Measurements from ENCODE around the gene SPON1.
"Not testable (repeated sequence)": the region's sequence is repeated elsewhere in the genome, so short reads cannot be mapped to it uniquely, and the experiment has no call there.

The SPON1 gene

DNA sequence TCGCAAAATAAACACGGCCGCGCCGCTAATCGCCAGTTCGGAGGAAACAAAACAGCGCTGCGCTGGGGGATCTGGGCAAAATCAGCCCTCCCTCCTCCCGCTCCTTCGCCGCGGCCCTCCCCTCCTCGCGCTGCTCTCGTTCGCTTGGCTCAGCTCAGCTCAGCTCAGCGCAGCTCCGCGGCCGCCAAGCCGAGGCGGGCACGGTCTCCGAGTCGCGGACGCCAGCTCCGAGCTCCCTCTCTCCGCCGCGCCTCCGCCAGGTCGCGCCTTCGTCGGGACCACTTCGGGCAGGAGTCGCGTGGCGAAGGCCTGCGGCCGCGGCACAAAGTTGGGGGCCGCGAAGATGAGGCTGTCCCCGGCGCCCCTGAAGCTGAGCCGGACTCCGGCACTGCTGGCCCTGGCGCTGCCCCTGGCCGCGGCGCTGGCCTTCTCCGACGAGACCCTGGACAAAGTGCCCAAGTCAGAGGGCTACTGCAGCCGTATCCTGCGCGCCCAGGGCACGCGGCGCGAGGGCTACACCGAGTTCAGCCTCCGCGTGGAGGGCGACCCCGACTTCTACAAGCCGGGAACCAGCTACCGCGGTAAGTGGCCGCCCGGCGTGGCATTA, at the start of gene SPON1:
Gene SPON1 (plus strand): TSS at position 162 of the 607 bp plus-strand sequence. CDS start 182 bp downstream, at position 344.
- DNase-seq = peak; percentile 43

- no peak for DNase-seq
Measured at GRCh38 chr11:13917264-13917663, 45.3 kb upstream of the SPON1 start.

DNA sequence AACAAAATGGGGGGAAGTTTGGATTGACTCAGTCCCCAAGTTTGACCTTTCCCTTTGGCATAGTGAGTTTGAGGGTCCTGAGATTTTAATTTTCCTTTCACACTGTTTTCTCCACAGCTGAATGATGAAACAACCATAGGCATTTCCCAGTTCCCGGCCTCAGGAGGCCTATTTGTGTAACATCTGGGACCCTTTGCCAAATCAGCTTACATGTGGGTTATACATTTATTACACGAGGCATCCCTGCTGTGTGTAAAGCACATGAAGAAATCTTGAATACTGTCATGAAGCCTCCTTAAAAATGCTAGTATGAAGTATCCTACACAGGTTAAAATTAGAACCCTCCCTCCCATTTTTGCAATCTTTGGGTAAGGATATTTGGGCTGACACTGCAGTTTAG, 44.6 kb upstream of the SPON1 start:
- no peak for DNase-seq

DNA sequence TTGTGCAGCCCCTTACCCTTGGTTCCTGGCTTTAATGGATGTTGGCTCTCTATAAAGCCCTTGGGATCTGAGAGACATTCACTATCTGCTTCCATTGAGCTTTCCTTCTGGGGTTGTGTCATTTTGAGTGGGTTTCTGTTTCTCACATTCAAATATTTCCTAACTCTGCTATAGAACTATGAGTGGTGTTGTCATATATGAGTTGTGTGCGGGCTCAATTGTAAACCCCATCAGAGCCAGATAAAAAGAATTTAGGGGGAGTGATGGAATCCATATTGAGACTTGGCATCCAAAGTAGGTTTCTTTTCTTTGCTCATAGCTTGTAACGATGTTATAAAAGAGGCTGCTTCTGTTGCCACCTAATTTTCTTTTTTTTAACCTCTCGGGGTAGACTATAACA, 41.8 kb upstream of the SPON1 start:
- no peak for DNase-seq

DNA sequence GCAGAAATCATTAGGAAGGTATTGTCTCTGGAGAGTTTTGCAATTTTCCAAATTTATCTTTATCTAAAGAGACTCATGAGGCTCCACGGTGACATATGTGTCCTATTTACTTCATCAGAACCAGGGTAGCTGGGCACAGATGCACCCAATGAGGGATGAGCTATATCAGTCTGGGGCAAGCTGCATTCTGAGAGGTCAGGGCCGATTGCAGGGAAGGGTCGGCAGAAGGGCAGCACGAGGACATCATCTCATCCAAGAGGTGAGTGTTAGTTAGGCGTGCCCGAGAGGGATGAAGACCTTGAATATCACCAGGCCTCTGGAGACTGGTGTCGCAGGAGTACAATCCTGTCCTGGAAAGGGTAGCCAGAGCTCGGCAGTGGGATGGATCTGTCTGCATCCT, 41.0 kb upstream of the SPON1 start:
- DNase-seq = no peak

DNA sequence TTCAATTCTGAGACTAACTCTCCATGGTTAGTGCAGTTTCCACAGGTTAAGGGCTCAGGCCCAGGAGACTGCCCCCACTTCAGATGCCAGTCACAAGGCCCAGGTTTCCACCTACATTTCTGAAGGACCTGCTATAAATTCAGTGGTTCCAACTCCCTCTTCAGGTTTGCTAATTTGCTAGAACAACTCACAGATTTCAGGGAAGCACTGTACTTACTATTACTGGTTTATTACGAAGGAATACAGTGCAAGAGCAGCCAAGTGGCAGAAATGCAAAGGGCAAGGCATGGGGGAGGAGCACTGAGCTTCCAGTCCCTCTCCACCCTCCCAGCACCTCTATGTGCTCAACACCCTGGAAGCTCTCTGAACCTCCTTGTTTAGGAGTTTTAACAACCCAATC, 39.3 kb upstream of the SPON1 start:
- DNase-seq = no peak

DNA sequence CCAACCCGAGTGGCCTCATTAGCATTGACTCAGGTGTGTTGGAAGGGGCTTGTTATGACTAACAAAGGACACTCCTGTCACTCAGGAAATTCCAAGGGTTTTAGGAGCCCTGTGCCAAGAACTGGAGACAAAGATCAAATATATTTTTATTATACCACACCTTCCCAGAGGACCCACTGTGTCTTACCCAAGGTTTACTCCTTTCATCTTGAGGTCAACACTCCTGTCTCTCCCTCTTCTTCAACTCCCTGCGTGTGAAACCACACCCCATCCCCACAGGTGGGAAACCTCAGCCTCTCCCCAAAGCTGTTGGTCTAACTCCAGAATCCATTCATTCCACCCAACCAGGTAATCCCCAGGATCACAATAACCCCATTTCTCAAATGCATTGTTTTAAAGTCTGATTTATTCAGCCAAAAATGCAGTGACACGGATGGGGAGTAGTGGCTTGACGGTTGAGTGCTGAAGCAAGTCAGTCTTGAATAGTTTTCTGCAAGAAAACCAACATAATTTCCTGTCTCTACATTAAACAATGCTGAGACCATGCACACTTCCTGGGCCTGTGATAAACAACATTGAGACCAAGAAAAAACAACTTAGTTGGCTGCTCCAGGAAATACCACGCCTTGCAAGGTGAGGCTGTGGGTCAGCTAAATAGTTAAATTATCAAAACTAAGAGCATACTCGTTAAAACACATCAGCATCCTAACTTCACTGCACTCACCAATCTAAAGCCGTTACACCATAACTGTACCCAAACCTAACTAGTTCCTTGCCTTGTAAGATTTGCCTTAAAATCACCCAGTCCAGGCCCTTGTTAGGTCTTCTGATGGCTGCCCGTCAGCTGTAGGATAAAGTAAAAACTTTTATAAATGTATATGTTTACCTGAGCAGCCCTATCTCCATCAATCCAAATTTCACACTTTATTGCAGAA, 38.5 kb upstream of the SPON1 start:
- DNase-seq = no peak

DNA sequence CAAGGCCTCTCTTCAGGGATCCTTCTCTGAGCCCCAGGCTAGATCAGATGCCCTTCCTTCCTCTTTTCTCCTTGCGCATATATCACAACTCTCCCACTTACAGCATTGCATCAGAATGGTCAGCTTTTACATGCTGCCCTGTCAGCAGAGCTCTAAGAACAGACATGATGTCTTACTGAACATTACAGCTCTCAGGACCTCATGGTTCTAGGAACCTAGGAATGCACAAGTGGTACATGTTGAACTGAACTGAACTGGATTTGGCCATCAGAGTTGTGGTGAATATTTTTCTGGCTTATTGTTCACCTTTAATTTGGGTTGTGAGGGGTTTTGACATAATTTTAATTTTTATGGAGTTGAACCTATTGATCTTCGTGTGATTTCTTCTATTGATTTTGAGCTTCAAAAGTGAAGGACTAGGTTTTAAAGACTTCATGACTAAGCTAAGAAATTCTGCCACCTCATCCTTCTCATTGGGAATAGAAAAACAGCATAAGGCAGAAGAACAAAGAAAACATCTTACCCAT, 37.7 kb upstream of the SPON1 start:
- no peak for DNase-seq

DNA sequence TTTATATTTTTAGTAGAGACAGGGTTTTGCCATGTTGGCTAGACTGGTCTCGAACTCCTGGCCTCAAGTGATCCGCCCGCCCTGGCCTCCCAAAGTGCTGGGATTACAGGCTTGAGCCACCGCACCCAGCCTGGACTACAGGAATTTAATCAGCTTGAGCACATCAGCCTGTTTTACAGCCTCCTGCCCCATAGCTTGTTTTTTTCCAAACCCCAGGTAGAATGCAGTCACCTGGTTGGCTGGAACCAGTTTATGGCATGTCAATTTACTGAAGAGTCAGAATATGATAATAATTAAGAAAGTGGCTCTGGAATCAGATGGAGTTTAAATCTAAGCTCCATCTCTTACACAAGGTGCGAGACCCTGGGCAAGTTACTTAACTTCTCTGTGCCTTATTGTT, 36.2 kb upstream of the SPON1 start:
- not testable (repeated sequence) for DNase-seq

DNA sequence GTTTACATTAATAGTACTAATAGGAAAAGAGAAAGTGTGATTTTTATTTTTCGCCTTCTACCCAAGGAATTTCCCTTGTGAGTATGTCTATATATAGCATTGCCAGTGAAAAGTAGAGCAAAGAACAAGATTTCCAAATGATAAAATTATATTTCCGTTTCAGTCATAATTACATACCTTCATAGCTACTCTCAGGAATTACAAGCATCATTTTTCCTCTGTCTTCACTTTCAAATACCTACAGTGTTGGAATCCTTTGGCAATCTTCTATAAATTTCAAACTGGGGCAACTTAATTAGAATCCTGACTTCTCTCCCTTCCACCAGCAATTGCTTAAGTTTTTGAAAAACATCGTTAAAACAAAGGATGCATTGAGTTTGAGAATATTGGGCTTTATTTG, 35.5 kb upstream of the SPON1 start:
- DNase-seq = no peak

GRCh38 chr11:13927481-13927880, 35.0 kb upstream of the SPON1 start:
- DNase-seq = no peak

DNA sequence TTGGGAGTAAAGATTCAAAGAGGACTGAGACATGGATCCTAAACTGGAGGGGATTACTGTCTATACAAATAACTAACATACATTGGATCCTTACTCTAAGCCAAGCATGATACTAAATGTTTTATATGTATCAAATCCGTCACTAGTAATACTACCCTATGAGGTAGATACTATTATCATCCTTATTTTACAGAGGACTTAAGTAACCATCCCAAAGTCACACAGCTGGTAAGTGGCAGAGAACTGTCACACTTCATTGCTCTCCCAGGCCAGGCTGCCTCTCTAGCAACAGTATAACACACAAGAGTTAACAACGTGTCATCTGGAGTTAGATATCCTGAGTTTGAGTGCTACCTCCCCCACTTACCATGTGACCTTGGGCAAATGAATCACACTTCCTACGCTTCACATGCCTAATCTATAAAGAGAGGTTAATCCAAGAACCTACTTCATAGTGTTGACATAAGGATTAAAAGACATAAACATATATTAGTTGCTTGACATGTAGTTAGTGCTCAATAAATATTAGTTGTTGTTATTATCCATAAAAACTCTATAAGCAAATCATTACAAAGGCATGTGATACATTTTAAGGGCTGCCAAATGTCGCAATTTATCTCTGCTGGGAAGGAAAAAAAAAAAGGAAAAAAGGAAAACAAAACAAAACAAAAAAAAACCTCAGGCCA, 33.8 kb upstream of the SPON1 start:
- no peak for DNase-seq

GRCh38 chr11:13929395-13929891, 33.1 kb upstream of the SPON1 start:
- DNase-seq = no peak

DNA sequence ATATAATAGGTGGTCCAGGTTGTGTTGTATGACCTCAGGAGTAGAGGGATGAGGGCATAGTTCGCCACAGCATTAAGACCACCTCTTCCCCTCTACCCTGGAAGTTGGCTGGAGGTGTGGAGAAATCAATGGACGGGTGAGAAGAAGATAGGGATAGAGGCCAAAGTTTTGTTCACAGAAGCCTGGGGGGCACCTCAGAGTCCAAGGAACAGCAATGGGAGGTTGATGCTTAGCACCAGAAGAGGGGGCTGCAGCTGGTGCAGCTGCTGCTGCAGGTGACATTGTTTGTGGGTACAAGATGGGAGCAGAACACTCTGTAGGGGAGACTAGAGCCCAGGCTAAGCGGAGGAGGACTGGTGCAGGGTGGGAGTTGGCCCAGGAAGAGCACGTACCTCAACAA, 31.2 kb upstream of the SPON1 start:
- DNase-seq = no peak

- not testable (repeated sequence) for DNase-seq
Measured at GRCh38 chr11:13937154-13937553, 25.4 kb upstream of the SPON1 start.

GRCh38 chr11:13938829-13939228, 23.7 kb upstream of the SPON1 start:
- DNase-seq = not testable (repeated sequence)

DNA sequence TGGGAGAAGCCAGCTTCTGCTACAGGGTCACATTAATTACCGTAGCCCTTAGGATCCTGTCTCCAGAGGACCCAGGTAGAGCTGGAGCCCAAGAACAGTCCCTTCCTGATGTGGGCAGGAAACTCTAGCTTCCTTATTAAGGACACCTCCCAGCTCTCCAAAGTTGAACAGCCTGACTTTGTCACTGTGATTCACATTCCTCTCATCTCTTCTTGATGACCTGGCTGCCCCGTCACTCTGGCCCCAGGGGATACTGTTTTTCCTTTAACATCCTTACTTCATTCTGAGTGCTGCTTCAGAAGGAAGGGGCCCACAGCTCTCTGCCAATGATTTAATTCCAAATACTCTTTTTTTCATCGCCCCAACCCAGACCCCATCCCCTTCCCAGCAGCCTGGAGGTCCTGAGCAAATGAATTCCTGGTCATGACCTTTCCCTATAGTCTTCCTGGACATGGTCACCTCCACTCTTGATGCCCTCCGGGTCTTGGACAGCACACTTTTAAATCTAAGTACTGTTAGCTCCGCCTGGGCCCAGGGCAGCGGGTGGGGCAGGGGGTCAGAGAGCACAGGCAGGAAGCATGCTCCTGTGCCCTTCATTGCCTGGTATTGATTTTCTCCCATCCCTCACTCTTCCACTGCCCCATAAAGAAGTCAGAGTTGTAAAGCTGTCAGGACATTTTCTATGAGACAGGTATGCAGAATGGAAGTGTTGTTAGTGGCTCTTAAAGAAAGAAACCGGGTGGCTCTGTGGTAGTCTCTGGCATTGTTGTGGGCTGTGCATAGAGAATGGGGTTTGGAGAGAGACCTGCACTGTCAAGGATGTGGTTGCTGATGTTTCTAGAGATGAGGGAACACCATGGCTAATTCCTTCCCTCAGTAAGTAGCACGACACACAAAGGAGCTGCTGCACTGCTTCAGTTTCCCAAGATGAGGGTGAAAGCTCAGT, 22.3 kb upstream of the SPON1 start:
- DNase-seq = no peak

DNA sequence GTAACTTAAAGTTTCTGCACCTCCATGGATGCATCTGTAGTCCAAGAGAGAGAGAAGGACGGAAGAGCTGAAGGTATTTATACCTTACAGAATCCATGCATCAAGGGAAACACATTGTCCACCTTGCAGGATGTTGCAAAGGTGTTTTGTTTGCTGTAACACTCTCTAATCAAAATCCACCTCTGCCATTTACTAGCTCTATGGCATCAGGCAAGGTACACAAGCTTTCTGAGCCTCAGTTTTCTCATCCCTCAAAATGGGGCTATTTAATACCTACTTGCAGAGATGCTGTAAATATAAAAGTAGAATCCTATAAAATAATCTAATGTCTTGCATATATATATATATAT, 21.6 kb upstream of the SPON1 start:
- no peak for DNase-seq

DNA sequence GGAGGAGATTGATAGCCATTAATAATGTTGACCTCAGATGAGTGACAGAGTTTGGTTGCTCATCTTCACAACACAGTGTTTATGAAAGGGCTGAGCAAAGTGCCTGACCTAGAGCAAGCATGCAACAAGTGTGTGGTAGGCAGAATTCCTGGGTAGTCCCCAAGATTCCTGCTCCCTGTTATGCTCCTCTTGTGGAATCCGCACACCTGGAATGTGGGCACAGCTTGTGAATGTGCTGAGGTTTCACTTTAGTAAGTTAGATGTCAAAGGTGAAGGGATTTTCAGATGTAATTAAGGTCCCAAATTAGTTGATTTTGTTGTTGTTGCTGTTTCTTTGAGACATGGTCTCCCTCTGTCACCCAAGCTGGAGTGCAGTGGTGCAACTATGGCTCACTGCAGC, 20.7 kb upstream of the SPON1 start:
- DNase-seq = no peak

- no peak for DNase-seq
Measured at GRCh38 chr11:13942378-13942777, 20.1 kb upstream of the SPON1 start.

GRCh38 chr11:13942971-13943381, 19.5 kb upstream of the SPON1 start:
- no peak for DNase-seq

- DNase-seq = no peak
Measured at GRCh38 chr11:13944016-13944415, 18.5 kb upstream of the SPON1 start.

Data from stimulated activated CD4-positive, alpha-beta T cell treated with anti-CD3 and anti-CD28 coated beads, Interleukin-4, amount 100 ng/mL, for 24 hours (primary cell).